OCI-LY3 (cell line): ENCODE results near the gene CBLIF.

Experiments used
- CTCF ChIP-seq: fragments of 200-600, 300-600 bp; sonication (generic); IDR thresholded peaks from 2 replicates; pipeline ENCODE4 v1.5.1; 2014; ENCODE audit warnings: antibody characterized with exemption, low read length, low read depth
- EZH2phosphoT487 ChIP-seq: fragments of 200-600 bp; shearing (Covaris generic); IDR thresholded peaks from 2 replicates; pipeline ENCODE4 v1.6.1; 2018; ENCODE audit warnings: antibody characterized with exemption, mixed run types, low read depth

GRCh38 chr11:59854871-59855270, 9.6 kb upstream of the CBLIF start:
- TF ChIP-seq CTCF (no peak), EZH2phosphoT487 (no peak)
